OCI-LY3 (cell line): ENCODE measurements around the gene GGPS1.
"Not testable (repeated sequence)": the region's sequence is repeated elsewhere in the genome, so short reads cannot be mapped to it uniquely, and the experiment has no call there.

ENCODE experiments used
- CTCF ChIP-seq: fragments of 200-600, 300-600 bp; sonication (generic); IDR thresholded peaks from 2 replicates; pipeline ENCODE4 v1.5.1; 2014; ENCODE audit warnings: antibody characterized with exemption, low read length, low read depth
- EZH2phosphoT487 ChIP-seq: fragments of 200-600 bp; shearing (Covaris generic); IDR thresholded peaks from 2 replicates; pipeline ENCODE4 v1.6.1; 2018; ENCODE audit warnings: antibody characterized with exemption, mixed run types, low read depth

DNA sequence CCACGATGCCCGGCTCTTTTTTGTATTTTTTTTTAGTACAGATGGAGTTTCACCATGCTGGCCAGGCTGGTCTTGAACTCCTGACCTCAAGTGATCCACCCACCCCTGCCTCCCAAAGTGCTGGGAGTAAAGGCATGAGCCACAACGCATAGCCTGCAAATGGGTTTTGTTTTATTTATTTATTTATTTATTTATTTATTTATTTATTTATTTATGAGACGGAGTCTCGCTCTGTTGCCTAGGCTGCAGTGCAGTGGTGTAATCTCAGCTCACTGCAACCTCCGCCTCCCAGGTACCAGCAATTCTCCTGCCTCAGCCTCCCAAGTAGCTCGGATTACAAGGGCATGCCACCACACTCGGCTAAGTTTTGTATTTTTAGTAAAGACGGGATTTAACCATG lies 35.8 kb downstream of the GGPS1 start:
- TF ChIP-seq CTCF, EZH2phosphoT487: not testable (repeated sequence)
